Endothelial cell of umbilical vein (primary cell): ENCODE measurements around the gene C9orf78. TPM values are rescaled to one million over a fixed set of nuclear protein-coding genes. Genes with fewer than 3 reads are reported as not detected.

Experiments
- BruUV-seq: library from RNA; stranded (reverse); fragments of 400-500 nt; replicated peaks from 2 replicates; lab custom pipeline; 2021; lab: Mats Ljungman, UMichigan
- CTCF ChIA-PET: fragments of 300-600, 350-600 bp; sonication (Branson Sonifier 250); formaldehyde crosslinking; loops from one replicate; lab custom pipeline; 2021; ENCODE audit warnings: antibody characterized with exemption, inconsistent platforms; lab: Charles Lee
- POLR2A ChIA-PET: fragments of 300-600, 350-600 bp; sonication (Branson Sonifier 250); formaldehyde crosslinking; loops from one replicate; lab custom pipeline; 2021; ENCODE audit warnings: antibody characterized with exemption, inconsistent platforms; lab: Charles Lee
- DNase-seq: peaks from one replicate; pipeline ENCODE4 v3.0.0-alpha.2; 2011; ENCODE audit warnings: low read depth, low spot score
- FAIRE-seq: peaks from 2 replicates; lab custom pipeline; 2011; peaks lifted over from hg19 to GRCh38; lab: Jason Lieb, UNC
- H2AFZ ChIP-seq: 2 replicates; pipeline ENCODE4 v1.6.0; 2012; ENCODE audit warnings: low read depth, low read length, control low read depth, inconsistent platforms
- H3K27ac ChIP-seq: 2 replicates; pipeline ENCODE4 v1.5.1; 2011; ENCODE audit warnings: low read depth, mild to moderate bottlenecking, control low read depth, low read length, moderate library complexity; ENCODE audit not compliant: insufficient read depth
- H3K27me3 ChIP-seq, 2 experiments: 2 replicates each; pipeline versions ENCODE4 v1.6.0 to v1.6.1; 2011; ENCODE audit warnings: low read length in 2 of 2, mixed read lengths in 1 of 2; ENCODE audit not compliant: control insufficient read depth in 2 of 2, insufficient read depth in 2 of 2
- H3K36me3 ChIP-seq, 2 experiments: 2 replicates in 1 of 2; 3 replicates in 1 of 2; pipeline ENCODE4 v1.5.1; 2011; ENCODE audit warnings: low read length in 2 of 2, mild to moderate bottlenecking in 1 of 2, moderate library complexity in 1 of 2; ENCODE audit not compliant: control insufficient read depth in 2 of 2, insufficient read depth in 2 of 2; ENCODE audit errors: extremely low read depth in 1 of 2
- H3K4me1 ChIP-seq: 3 replicates; pipeline ENCODE4 v1.5.1; 2011; ENCODE audit warnings: mild to moderate bottlenecking, low read length; ENCODE audit not compliant: control insufficient read depth, insufficient read depth; ENCODE audit errors: extremely low read depth
- H3K4me2 ChIP-seq: 2 replicates; pipeline ENCODE4 v1.6.1; 2011; ENCODE audit warnings: low read length, control low read depth, mixed read lengths; ENCODE audit not compliant: insufficient read depth
- H3K4me3 ChIP-seq, 3 experiments: fragments of 200-600 bp in 1 of 3; sonication (generic), shearing (Covaris generic) in 1 of 3; replicated peaks in 1 of 3; 2 replicates each; pipeline ENCODE4 v1.5.1; 2011 to 2016; ENCODE audit warnings: control low read depth in 3 of 3, low read length in 3 of 3, mild to moderate bottlenecking in 2 of 3, inconsistent platforms in 1 of 3, low read depth in 1 of 3, moderate library complexity in 1 of 3; ENCODE audit not compliant: insufficient read depth in 1 of 3
- H3K79me2 ChIP-seq: 2 replicates; pipeline ENCODE4 v1.6.0; 2012; ENCODE audit warnings: low read length, inconsistent platforms; ENCODE audit not compliant: control insufficient read depth, insufficient read depth
- H3K9ac ChIP-seq: replicated peaks from 2 replicates; pipeline ENCODE3; 2011; ENCODE audit warnings: low read length, control low read depth; ENCODE audit not compliant: insufficient read depth; ENCODE audit errors: extremely low read depth
- H3K9me1 ChIP-seq: replicated peaks from 3 replicates; pipeline ENCODE4 v1.6.0; 2011; ENCODE audit warnings: mild to moderate bottlenecking, low read length; ENCODE audit not compliant: control insufficient read depth, insufficient read depth; ENCODE audit errors: extremely low read depth
- H3K9me3 ChIP-seq: replicated peaks from 2 replicates; pipeline ENCODE4 v1.5.1; 2012; ENCODE audit warnings: low read length, inconsistent platforms; ENCODE audit not compliant: control insufficient read depth, insufficient read depth
- H4K20me1 ChIP-seq: replicated peaks from 2 replicates; pipeline ENCODE3; 2011; ENCODE audit warnings: mild to moderate bottlenecking, low read length; ENCODE audit not compliant: control insufficient read depth, insufficient read depth; ENCODE audit errors: extremely low read depth
- CTCF ChIP-seq, 2 donors: IDR thresholded peaks; 1 replicate in 1 of 2; 2 replicates in 1 of 2; pipeline ENCODE4 v1.5.1; 2011; ENCODE audit warnings: low read length in 2 of 2, mild to moderate bottlenecking in 2 of 2, moderate library complexity in 2 of 2, control low read depth in 1 of 2, inconsistent platforms in 1 of 2, low read depth in 1 of 2; ENCODE audit not compliant: insufficient read depth in 1 of 2; ENCODE audit errors: extremely low read depth in 1 of 2
- EZH2 ChIP-seq: IDR thresholded peaks from 2 replicates; pipeline ENCODE4 v1.6.1; 2012; ENCODE audit warnings: borderline replicate concordance, low read depth, mild to moderate bottlenecking, moderate library complexity, low read length, inconsistent platforms; ENCODE audit not compliant: severe bottlenecking
- FOS ChIP-seq: IDR thresholded peaks from 2 replicates; pipeline ENCODE4 v1.6.1; 2011; ENCODE audit warnings: mild to moderate bottlenecking, low read length, moderate library complexity, borderline replicate concordance; ENCODE audit not compliant: insufficient read depth
- GATA2 ChIP-seq: IDR thresholded peaks from 2 replicates; pipeline ENCODE4 v1.7.0; 2011; ENCODE audit warnings: low read depth, mild to moderate bottlenecking, moderate library complexity, mixed read lengths, low read length; ENCODE audit not compliant: insufficient read length, insufficient read depth
- JUN ChIP-seq: IDR thresholded peaks from 2 replicates; pipeline ENCODE4 v1.6.1; 2011; ENCODE audit warnings: borderline replicate concordance, low read depth; ENCODE audit not compliant: insufficient read length, insufficient read depth
- MAX ChIP-seq: IDR thresholded peaks from 2 replicates; pipeline ENCODE4 v1.6.1; 2011; ENCODE audit not compliant: insufficient read depth, insufficient read length
- MYC ChIP-seq: IDR thresholded peaks from one replicate; pipeline ENCODE4 v1.6.1; 2011; ENCODE audit warnings: mild to moderate bottlenecking, low read depth, low read length
- POLR2A ChIP-seq: IDR thresholded peaks from 2 replicates; pipeline ENCODE4 v1.6.1; 2012; ENCODE audit warnings: low read depth, mild to moderate bottlenecking, control low read depth, low read length
- POLR2AphosphoS5 ChIP-seq: IDR thresholded peaks from 2 replicates; pipeline ENCODE4 v1.6.1; 2012; ENCODE audit warnings: low read depth, mild to moderate bottlenecking, control low read depth, low read length, moderate library complexity; ENCODE audit not compliant: insufficient read depth
- dilution Hi-C: fragments of 300-500 bp; cut with MboI; formaldehyde crosslinking; loops from one replicate; pipeline ENCODE4 v1.15.0; 2019; ENCODE audit warnings: low sequenced_read_pairs; ENCODE audit not compliant: extremely low pct_ligation_motif_present
- intact Hi-C: fragments of 100-400 bp; cut with micrococcal nuclease; formaldehyde crosslinking; loops from one replicate; pipeline ENCODE4 v1.10.0; 2022
- polyA plus RNA-seq, 4 experiments: library from polyadenylated mRNA; depleted of rRNA in 3 of 4; stranded (reverse) in 3 of 4; unstranded in 1 of 4; fragments of >200 nt; gene quantifications; 2 replicates each; pipeline versions ENCODE4 v1.2.1 to v1.2.3, GENCODE V29; 2011 to 2012; ENCODE audit warnings: missing spikeins in 1 of 4
- total RNA-seq: library from RNA; stranded (reverse); gene quantifications from 2 replicates; pipeline ENCODE4 v1.2.3, GENCODE V29; 2021

C9orf78 gene
- total and polyA plus RNA-seq, 2 donors (not counting 3 experiments of a cell fraction or from before 2014, with no cell fraction given) = 17.9 to 34.6 TPM

GRCh38 chr9:129781981-129782380 is 53.1 kb downstream of the C9orf78 start:
- H3K36me3 ChIP-seq = no peaks in the 10 kb centered on the region
- H4K20me1 ChIP-seq = no peaks in the 10 kb centered on the region
- H2AFZ ChIP-seq = no peak overlapping the region
- H3K4me3 ChIP-seq = no peak overlapping the region
- CTCF ChIA-PET = interaction anchor here (0.9 to 8.2 kb wide), 9 partner anchors 9 to 650 kb away, joined by 3 to 127 read pairs (median 10); no protein-coding TSS in a partner anchor
- H3K27ac ChIP-seq = no peak overlapping the region
- H3K27me3 ChIP-seq = peaks cover 0 to 2% of the 10 kb centered on the region in 2 experiments
- POLR2A ChIA-PET = interaction anchor here (0.6 kb wide), 1 partner anchor 64 kb away, joined by 6 read pairs; no protein-coding TSS in a partner anchor
- no peak overlapping the region for H3K9ac ChIP-seq
- H3K9me1 ChIP-seq = no peaks in the 10 kb centered on the region
- BruUV-seq = no TSS peak
- H3K9me3 ChIP-seq = no peaks in the 10 kb centered on the region
- peaks cover 4% of the 10 kb centered on the region for H3K4me1 ChIP-seq
- DNase-seq (no peak), FAIRE-seq (no peak)
- TF ChIP-seq POLR2AphosphoS5 (no peak), JUN (no peak), EZH2 (no peak)
- intact Hi-C loops = loop anchor here (5.0 kb wide), 1 partner anchor 645 kb away; no protein-coding TSS in a partner anchor
- dilution Hi-C loops = no loop called here
- H3K79me2 ChIP-seq = no peaks in the 10 kb centered on the region
- H3K4me2 ChIP-seq = no peak overlapping the region

- FAIRE-seq (no peak), DNase-seq (no peak)
- Histone ChIP-seq H4K20me1 (no peaks in the 10 kb centered on the region), H3K9me1 (no peaks in the 10 kb centered on the region), H3K4me2 (no peak overlapping the region), H3K4me1 (peaks cover 4% of the 10 kb centered on the region), H3K9ac (no peak overlapping the region), H3K36me3 (no peaks in the 10 kb centered on the region), H3K27ac (no peak overlapping the region), H2AFZ (no peak overlapping the region), H3K27me3 (peaks cover 0 to 2% of the 10 kb centered on the region in 2 experiments), H3K79me2 (no peaks in the 10 kb centered on the region), H3K4me3 (no peak overlapping the region), H3K9me3 (no peaks in the 10 kb centered on the region)
- intact Hi-C loops (loop anchor here (5.0 kb wide), 1 partner anchor 644 kb away; no protein-coding TSS in a partner anchor), dilution Hi-C loops (no loop called here)
- CTCF ChIA-PET = interaction anchor here (0.9 to 8.2 kb wide), 7 partner anchors 10 to 649 kb away, joined by 3 to 127 read pairs (median 10); no protein-coding TSS in a partner anchor
- TF ChIP-seq MAX (no peak), CTCF (IDR thresholded peaks at IDR 0.05; ENCODE audit: extremely low read depth in 1 of 2, insufficient read depth in 1 of 2, low read depth in 1 of 2, low read length in 2 of 2) (no peak), MYC (no peak), POLR2A (no peak), FOS (no peak), POLR2AphosphoS5 (no peak), EZH2 (no peak), GATA2 (no peak), JUN (no peak)
- POLR2A ChIA-PET = no interaction called here
- BruUV-seq = no TSS peak
Observed at GRCh38 chr9:129781131-129781530, 53.9 kb downstream of the C9orf78 start.
